GM18511 (cell line): ENCODE measurements around the gene PHLDA3.

ENCODE experiments used
- ATAC-seq: cut with Tn5 transposase; IDR thresholded peaks from one replicate; pipeline ENCODE4 v1.9.1; 2021; ENCODE audit warnings: mild to moderate bottlenecking, moderate library complexity; ENCODE audit not compliant: unreplicated experiment

Gene PHLDA3

DNA sequence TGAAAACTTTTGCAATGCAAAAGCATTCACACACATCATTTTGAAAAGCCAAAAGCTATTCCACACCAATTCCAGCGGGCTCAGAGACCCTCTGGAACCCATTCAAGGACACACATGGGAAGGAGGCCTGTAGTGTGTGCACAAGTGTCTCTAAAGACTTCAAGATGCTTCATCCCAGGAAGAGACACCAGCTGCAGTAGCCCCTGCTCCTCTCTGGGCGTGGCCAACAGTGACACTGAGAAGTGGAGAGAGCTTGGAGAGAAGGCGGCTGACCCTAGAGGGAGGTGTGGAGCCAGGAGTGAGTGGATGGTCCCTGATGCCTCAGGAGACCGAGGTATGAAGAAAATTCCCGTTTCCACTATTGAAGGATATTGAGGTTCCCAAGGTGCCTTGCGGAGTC is 32.6 kb downstream of the PHLDA3 start:
- no peak for ATAC-seq

DNA sequence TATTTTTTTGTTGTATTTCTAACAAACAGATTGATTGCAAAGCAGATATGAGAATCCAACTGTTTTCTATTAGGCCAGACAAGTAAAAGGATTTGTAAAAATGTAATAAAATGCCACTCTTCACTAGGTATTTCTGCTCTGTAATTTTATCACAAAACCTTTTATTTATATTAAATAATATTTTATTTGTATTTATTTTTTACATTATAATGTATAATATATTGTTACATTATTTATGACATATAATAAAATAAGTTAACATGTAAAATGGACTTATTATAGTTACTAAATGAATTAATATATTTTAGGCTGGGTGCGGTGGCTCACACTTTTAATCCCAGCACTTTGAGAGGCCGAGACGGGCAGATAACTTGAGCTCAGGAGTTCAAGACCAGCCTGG is 34.7 kb downstream of the PHLDA3 start:
- no peak for ATAC-seq

DNA sequence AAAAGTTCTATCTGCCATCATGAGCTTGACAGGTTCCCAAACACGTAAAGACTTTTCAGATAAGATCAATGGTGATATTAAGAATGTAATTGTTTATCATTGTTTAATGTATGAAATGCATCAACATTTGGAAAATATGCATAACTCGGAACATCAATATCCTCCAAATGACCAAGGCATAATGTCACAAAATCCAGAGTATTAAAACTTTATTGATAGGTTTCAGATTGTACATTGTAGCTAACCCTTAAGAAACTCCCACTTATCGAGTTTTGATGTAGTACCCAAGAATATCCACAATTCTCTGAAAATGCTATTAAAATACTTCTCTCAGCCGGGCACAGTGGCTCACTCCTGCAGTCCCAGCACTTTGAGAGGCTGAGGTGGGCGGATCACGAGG is 35.4 kb downstream of the PHLDA3 start:
- ATAC-seq: no peak

DNA sequence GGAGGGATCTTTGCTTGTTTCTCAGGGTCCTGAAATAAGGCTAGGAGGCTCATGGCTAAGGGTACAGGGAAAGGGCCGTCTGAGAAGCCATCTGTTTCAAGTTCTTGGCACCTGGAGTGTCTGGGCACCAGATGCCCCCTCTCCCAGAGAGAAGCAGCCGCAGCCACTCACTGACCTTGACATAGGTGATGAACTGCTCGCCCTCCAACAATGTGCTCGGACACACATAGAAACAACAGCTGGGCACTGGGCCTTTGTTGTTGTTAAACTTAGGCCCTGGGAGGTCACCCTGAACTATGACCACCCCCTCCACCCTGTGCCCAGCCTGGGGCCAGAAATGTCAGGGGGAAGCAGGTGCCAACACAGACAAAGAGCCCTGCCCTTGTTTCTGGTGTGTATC is 38.2 kb downstream of the PHLDA3 start:
- no peak for ATAC-seq

DNA sequence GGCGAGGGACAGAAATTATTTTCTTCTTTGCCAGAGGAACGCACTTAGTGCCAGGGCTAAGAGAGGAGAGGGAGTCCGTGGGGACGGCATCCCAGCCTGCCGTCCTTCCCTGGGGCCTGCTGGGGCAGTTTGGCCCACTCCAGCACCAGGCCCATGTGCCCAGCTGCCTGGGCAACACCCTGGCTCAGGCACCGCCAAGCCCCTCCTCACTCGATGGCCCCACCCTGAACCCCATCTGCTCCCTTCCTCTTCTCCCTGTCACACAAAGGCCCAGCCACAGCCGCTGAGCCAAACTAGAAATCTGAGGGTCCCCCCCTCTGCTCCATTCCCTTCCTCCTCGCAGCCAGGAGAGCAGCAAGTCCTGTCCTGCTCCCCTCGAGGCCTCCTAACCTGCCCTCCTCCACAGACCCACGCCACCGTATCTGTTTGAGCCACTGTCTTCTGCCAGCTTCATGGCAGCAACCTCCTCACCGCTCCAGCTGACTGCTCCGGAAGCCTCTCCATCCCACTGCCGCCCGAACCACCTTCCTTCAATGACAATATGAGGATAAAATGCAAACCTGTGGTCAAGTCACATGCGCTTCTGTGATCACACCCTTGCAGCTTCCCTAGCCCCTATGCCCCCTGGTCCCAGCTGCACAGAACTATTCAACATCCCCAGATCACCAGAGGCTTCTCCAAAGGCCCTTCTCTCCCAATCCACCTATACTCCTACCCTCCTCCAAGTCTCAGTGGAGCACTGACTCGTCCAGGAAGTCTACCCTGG is 39.1 kb downstream of the PHLDA3 start:
- ATAC-seq: no peak

DNA sequence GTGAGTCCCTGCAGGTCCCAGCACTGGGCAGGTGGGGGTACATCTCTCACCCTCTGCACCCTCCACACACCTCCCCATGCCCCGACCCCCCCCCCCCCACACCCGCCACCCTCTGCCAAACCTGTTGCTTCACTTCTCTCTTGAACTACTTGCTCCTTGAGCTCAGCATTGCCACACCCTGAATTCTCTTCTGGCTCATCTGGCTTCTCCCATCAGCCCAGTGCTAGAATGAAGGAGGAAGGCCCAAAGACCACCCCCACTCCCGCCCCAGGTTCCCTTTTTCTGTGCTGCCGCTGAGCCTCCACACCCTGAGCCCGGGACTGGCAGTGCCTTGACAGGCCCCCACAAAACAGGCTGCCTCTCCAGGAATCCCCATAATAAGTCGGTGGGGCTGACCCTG is 41.0 kb downstream of the PHLDA3 start:
- ATAC-seq: no peak

DNA sequence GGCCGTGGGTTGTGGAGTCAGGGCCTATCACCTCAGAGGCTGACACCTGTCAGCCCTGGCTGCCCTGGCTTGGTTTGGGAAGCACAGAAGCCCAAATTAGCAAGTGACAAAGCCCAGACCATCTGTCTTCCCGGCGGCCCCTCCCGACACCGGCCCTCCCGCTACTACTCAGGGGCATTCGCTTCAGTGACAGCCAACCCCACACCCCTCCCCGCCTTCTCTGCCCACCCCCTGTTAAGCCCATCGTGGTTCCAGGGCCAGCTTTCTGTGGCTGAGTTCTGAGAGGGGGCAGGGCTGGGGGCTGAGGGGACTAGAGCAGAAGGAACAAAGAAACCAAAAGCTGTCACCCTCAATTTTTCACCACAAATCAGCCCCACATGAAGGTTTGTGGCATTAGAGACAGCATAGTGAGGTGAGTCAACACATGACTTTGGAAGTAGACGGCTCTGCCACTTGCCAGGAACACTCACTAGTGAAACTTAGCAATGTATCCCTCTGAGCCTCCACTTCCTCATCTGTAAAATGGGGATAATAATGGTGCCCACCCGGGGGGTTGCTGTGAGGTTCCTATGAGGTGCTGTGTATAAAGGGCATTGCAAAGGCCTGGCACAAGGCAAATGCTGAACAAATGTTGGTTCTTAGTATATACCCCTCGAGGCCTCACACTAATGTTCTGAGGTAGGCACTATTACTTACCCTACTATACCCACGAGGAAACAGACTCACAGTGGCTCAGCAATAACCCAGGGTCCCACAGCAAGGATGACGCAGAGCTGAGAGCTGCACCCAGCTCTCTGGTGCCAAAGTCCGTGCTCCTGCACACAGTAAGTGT is 42.3 kb downstream of the PHLDA3 start:
- ATAC-seq: peak; percentile 43

DNA sequence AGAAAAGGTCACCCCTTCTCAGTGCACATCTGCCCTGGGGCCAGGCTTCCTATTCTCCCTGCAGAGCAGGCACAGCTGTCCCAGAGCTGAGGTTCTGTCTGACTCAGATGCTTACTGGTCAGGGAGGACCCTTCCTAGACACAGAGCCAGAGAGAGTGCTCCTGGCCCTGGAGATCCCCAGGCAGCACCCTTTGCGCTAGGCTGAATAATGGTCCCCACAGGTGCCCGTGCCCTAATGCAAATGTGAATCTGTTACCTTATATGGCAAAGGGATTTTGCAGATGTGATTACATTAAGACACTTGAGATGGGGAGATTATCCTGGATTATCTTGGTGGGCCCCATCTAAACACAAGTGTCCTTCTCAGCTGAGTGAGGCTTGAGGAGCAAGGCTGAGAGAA is 44.8 kb downstream of the PHLDA3 start:
- no peak for ATAC-seq

DNA sequence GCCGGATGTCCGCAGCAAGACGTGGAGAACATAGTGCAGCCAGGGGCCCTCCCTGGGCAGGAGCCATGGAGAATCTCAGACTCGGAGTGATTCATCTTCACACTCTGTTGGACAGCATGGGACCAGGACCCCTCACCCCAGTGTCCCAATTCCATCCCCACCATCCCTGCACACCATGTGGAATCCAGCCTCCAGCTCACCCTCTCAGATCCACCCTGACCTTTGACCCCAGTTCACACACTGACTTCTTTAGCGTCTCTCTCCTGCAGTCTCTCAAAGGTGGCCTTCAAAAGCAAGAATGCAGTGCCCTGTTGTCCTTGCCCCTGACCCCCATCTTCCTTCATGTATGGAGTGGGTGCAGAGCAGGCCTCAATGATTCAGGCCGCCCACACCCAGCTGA is 45.3 kb downstream of the PHLDA3 start:
- no peak for ATAC-seq

DNA sequence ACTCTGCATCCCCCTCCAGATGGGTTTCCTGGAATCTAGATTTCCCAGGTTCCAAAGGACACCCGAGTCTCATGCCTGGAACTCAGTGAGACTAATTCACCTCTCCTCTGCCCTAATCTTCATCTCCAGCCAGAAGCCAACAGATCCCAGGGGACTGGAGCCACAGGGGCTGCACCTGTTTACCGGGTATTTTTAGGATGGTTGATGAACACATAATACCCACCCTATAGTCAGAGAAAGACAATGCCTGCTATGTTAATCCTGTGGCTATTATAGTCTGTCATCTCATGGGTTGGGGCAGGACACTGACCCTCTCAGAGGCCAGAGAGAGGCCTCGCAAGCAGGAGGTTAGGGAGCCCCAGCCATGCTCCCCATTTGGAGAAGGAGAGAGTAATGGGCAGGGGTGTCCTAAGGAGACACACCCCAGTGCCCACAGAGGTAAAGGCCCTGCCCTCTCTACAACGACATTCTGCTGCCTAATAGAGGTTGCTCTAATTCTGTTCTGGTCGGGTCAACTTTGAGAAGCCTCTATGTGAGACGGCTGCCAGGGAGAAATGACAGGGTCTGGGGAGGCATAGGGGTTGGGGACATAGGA is 46.5 kb downstream of the PHLDA3 start:
- no peak for ATAC-seq

DNA sequence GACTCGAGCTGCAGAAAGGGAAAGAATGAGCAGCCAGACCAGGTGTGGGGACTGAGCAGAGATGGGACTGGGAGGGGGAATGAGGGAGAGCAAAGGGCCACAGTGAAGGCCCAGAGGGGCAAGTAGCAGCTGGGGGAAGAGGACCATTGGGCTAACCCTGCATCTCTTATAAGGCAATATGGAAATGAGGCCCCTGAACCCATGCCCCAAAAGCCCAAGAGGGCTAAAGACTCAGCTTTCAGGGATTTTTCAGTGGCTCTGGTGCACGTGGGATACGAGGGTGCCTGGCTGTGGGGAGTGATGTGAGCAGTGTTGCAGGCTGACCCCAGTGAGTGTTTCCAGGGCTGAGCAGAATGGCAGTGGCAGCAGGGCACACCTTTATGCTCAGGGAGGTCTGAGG is 47.0 kb downstream of the PHLDA3 start:
- no peak for ATAC-seq

DNA sequence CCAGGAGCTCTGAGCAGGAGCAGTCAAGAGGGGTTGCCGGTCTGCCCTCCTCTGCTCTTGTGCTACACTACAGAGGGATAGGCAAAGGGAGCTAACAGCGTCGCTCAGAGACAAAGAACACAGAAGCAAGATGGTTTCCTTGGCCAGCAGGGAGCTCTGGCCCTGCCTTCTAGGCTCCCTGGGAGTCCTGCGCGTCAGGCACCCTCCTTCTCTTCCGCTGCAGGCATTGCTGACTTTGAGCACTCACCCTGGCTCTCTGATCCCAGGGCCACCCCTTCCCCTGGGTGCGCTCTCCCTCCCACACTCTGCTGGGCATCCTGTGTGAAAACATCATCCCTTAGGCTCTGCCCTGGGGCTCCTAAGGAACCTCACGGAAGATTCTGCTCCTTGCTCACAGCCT is 47.9 kb downstream of the PHLDA3 start:
- ATAC-seq: no peak

DNA sequence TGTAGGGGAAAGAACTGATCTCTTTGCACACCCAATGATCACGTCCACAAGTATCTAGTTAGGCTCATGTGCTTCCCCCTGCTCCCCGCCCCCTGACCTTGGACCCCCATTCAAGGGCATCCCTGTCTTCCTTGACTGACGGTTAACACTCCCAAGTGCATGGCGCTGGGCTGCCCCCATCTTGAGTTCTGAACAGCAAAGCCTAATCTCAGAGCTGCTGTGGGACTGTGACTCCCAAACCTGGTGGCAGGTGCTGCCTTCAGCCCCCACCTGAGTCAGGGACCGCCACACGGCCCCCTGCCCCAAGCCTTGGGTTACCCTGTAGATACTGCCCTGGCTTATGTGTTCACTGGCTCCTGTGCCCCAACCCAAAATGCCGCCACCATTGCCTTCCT is 48.4 kb downstream of the PHLDA3 start:
- no peak for ATAC-seq

DNA sequence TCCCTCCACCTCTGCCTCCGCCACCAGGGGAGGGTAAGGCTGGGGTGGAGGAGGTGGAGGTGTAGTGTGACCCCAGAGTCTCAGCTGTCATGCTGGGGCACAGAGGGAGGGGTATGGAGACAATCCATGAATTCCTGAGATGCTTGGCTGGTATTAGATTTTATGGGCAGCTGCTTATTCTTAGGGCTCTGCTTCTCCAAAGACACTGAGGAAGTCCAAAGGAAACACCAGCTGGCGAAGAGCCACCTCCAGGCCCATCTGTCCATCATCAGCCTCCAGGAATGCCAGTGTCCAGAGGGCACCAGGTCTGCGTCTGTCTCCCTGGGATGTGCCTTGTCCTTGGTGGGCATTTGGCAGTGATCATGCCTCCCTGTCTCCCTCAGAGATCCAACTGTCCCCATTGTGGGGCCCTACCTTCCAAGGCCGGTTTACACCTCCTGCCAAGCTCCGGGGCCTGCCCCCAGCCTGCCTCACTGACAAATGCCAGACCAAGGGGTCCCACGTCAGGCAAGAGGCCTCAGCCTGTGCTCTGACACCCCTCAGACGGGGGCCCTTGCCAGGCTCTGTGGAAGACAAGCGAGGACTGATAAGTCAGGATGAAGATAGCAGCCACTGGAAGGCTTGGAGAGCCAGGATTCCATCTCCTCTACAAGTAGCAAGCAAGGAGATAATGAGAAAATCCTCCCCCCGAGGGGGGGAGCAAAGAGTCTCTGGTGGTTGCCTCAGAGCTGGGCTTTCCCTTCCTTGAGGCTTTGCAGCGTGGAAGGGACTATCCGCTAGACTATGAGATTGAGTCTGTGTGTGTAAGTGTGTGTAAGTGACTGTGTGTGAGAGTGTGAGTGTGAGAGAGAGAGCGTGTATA is 49.0 kb downstream of the PHLDA3 start:
- ATAC-seq: no peak

DNA sequence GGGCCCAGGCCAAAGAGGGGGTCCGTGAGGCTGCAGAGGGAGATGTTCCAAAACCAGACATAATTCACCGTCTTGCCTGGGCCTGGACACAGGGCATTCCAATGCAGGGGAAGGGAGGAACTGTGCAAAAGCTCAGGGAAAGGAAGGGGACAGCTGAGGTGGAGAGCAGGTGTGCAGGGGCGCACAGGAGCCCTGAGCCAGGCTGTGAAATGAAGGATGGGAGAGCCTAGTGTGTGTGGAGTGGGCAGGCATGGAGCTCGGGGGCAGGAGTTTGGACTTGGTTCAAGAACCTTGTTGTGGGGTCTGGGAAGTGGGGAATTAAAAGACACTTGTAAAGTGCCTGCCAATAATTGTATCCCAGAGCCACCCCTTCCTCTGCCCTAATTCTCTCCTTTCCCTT is 49.7 kb downstream of the PHLDA3 start:
- no peak for ATAC-seq

DNA sequence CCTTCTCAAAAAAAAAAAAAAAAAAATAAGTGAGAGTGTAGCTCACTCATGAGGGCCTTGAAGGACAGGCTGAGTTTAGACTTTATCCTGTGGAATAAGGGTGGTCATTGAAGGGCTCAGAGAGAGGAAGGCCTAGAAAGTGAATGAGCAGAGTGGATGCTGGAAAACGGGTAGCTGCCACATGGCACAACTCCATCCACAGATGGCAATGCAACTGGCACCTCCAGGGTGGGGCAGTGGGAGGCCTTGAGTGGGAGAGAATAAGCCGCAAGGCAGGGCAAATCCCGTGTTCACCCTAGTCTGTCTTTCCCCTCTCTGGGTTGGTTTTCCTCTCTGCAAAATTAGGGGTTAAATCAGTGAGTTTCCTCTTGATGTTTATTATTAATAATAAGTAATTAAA is 50.5 kb downstream of the PHLDA3 start:
- ATAC-seq: no peak
